G401.6 (cell line): Measurements from ENCODE around the gene ZNF76.
"Not testable (repeated sequence)": the region's sequence is repeated elsewhere in the genome, so short reads cannot be mapped to it uniquely, and the experiment has no call there.

Source experiments
- FAIRE-seq: peaks from 2 replicates; lab custom pipeline; 2012; peaks lifted over from hg19 to GRCh38; lab: Jason Lieb, UNC

Gene ZNF76

DNA sequence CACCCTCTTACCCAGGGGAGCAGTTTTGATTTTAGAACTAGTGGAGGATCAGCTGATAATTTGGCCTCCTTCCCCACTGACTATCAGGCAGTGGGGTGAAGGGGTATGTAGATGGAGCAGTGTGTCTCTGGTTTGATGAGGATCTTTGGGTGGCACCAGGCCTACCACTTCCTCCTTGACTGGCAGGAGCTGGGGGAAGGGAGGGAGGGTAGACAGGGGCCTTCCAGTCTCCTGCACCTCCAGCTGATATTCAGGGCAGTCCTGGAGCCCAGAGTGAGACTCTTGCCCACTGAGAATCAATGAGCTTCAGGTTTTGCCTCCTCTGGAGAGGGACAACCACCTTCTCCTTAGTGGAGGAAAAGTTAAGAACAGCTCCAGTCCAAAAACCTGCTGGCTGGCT, 41.3 kb downstream of the ZNF76 start:
- FAIRE-seq: no peak

DNA sequence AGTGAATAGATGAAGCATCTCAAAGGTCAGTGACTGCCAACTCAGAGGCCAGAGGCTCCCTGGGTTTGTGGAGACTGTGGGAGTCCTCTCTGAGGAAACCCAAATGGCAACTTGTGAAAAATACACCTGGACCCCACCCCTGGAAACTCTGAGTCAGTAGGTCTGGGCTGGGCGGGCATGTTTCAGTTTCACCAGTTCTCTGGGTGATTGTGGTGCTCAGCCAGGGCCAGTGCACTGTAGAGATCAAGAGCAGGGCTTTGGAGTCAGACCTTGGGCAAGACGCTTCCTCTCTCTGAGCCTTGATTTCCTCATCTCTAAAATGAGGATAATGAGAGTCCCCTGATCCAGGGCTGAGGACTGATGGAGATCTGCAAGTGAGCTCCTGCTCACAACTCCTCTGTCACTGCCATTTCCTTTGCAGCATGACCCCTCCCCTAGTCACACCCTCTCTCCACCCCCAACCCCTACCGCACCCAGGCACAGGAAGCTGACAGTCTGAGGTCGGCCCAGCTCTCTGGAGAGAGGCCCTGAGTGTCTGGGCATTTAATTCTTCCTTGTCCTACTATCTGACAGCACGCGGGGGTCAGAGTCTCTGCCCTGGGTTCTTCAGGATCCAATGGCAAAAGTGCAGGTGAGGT, 43.2 kb downstream of the ZNF76 start:
- FAIRE-seq: no peak

DNA sequence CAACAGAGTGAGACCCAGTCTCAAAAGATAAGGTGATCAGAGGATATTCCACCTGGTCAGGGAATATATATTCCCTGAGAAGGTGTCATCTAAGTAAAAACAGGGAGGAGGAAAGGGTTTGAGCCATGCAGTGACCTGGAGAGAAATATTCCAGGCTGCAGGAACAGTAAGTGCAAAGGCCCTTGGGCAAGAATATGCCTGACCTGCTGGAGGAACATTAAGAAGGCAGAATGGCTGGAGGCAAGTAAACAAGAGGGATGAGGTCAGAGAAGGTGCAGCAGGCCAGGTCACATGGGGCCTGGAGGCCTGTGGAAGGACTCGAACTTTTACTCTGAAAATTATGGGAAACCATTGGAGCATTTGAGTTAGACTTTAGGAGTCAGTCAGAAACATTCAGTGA, 44.8 kb downstream of the ZNF76 start:
- no peak for FAIRE-seq

DNA sequence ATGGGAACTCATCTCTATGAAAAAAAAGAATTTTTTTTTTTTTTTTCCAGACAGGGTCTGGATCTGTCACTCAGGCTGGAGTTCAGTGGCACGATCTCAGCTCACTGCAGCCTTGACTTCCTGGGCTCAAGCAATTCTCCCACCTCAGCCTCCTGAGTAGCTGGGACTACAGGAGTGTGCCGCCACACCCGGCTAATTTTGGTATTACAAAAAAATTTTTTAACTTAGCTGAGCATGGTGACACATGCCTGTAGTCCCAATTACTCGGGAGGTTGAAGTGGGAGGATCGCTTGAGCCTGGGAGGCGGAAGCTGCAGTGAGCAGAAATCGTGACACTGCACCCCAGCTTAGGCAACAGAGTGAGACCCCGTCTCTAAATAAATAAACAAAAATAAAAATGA, 45.6 kb downstream of the ZNF76 start:
- FAIRE-seq: no peak

DNA sequence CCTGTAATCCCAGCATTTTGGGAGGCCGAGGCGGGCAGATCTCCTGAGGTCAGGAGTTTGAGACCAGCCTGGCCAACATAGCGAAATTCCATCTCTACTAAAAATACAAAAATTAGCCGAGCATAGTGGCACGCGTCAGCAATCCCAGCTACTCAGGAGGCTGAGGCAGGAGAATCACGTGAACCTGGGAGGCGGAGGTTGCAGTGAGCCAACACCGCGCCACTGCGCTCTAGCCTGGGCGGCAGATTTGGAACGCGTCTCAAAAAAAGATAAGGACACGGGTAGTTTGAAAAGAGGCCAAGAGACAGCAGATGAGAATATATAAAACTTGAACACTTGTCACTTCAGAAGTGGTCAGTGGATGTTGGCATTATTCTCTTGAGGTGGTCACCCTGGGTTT, 47.6 kb downstream of the ZNF76 start:
- FAIRE-seq: not testable (repeated sequence)

DNA sequence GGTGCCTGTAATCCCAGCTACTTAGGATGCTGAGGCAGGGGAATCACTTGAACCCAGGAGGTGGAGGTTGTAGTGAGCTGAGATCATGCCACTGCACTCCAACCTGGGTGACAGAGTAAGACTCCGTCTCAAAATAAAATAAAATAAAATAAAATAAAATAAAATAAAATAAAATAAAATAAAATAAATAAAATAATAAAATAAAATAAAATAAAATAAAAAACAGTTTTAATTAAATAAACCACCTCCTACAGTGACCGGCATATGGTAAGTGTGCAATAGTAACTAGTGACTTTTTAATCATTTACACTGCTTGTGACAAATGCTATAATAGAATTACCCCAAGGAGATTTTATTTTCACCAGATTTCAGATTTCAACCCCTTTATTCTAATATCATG, 49.0 kb downstream of the ZNF76 start:
- FAIRE-seq: not testable (repeated sequence)

DNA sequence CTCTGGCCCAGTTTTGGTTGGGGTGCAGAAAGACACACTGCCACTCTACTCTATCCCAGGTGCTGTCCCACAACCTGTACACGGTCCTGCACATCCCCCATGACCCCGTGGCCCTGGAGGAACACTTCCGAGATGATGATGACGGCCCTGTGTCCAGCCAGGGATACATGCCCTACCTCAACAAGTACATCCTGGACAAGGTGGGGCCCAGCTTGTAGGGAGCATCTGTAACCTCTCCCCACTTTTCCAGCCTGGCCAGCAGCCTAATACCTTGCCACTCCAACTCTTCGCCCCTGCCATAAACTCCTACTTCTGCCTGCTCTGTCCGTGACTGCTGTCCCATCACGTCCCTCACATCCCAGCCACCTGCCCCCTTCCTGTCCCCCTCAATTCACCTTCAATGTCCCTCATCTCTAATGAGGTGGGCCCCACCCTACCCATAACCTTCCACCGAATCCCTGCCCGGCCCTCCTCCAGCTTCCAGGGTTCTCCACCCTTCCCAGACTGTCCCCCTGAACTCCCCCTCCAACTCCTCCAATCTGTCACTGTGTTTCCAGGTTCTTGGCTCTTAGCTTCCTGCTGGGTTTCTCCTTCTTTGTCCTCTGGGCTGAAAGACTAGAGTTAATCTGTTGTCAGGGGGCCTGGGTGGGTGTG, 50.2 kb downstream of the ZNF76 start:
- no peak for FAIRE-seq

DNA sequence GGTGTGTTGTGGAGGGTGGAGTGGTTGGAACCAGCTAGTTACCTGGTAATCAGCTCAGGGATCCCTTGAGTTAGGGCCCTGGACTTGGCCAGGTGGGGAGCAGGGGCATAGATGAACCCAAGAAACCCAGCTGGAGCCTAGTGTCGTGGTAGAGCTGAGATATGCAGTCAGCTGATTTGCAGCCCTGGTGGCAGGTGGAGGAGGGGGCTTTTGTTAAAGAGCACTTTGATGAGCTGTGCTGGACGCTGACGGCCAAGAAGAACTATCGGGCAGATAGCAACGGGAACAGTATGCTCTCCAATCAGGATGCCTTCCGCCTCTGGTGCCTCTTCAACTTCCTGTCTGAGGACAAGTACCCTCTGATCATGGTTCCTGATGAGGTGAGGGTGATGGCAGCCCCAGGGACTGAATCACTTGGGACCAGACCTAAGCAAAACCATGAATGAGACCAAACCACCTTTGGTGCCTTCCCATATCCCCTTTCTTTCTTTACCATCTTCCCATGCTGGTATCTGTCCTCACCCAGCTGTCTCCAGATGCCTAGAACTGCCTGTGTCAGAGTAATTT, 50.8 kb downstream of the ZNF76 start:
- no peak for FAIRE-seq

DNA sequence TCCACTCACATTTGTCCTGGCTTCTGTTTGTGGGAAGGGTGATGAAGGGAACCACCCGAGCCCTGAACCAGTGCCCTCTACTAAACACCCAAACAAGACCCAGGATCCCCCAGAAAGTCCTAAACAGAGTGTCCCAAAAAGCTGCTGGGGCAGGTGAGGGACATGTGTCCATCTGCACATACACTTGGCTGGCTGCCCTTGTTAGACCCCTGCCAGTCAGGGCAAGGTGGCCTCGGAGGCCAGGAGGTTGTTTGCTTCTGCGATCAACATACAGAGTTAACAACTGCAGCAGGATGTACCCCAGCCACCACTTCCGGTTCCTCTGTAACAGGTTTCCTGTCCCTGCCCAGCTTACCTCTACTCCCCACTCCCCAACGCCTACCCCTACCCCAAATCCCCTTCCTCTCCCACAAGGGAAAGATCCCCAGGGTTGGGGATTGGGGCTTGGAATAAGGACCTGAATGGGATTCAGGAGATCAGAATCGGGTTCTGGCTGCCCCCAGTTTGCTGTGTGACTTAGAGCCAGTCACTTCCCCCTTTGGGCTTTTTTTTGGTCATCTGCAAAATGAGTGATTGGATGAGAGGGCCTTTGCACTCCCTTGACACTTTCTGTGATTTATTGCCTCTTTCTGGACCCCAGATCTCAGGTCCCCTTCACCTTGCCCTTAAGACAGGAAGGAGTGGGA, 52.0 kb downstream of the ZNF76 start:
- FAIRE-seq: no peak

DNA sequence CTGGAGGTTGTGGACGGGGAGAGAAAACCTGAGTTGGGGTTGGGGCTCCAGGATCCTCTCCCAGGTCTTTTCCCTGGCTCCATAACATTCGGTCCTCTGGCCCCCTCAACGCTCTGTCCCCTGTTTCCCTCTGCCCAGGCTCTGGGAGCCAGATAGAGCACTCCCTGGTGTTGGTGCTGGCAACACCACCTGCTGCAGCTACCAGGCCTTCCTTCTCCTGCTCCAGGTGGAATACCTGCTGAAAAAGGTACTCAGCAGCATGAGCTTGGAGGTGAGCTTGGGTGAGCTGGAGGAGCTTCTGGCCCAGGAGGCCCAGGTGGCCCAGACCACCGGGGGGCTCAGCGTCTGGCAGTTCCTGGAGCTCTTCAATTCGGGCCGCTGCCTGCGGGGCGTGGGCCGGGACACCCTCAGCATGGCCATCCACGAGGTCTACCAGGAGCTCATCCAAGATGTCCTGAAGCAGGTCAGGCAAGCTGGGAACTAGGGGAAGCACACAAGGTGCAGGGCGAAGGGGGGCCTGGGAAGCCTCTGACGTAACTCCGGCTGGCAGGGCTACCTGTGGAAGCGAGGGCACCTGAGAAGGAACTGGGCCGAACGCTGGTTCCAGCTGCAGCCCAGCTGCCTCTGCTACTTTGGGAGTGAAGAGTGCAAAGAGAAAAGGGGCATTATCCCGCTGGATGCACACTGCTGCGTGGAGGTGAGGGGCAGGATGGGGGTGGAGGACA, 52.7 kb downstream of the ZNF76 start:
- FAIRE-seq: no peak

DNA sequence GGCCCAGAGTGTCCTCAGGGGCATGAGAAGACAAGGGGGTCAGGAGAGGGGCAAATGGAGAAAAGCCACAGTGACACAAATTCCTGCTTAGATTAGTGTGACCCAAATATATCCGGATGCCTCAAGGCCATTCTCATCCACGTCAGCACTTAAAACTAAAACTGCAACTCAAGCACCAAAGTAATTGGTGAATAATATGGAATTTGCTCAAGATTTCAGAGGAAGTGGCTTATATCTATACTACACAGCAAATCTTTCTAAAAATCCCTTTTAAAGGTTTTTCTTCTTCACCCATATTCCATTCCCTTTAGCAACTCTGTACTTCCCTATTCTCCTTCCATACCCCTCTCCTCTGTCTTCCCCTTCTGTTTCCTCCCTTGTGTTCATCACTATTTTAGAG, 53.3 kb downstream of the ZNF76 start:
- no peak for FAIRE-seq

DNA sequence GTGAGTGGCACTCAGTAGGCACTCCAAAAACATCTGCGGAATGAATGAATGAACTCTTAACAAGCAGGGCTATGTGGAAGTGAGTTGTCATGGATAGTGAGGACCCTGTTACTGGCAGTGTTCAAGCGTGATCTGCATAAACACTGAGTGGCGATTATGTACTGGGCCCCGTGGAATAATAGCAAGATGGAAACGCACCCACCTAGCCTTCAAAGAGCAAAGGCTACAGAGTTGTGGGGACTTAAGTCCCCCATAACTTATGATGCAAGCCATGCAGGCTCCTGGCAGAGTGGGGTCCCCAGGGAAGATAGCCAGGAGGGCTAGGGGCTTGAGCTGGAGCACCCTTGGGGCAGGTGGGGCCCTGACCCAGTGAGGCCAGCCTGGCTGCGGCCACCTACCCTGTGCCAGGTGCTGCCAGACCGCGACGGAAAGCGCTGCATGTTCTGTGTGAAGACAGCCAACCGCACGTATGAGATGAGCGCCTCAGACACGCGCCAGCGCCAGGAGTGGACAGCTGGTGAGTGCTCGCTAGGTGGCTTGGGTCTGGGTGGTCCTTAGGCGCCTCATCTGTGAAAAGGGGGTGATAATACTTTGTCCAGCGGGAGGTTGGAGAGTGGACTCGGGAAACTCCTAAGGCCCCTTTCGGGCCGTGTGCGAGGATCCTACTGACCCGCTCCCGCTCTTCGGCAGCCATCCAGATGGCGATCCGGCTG, 58.1 kb downstream of the ZNF76 start:
- FAIRE-seq: no peak

DNA sequence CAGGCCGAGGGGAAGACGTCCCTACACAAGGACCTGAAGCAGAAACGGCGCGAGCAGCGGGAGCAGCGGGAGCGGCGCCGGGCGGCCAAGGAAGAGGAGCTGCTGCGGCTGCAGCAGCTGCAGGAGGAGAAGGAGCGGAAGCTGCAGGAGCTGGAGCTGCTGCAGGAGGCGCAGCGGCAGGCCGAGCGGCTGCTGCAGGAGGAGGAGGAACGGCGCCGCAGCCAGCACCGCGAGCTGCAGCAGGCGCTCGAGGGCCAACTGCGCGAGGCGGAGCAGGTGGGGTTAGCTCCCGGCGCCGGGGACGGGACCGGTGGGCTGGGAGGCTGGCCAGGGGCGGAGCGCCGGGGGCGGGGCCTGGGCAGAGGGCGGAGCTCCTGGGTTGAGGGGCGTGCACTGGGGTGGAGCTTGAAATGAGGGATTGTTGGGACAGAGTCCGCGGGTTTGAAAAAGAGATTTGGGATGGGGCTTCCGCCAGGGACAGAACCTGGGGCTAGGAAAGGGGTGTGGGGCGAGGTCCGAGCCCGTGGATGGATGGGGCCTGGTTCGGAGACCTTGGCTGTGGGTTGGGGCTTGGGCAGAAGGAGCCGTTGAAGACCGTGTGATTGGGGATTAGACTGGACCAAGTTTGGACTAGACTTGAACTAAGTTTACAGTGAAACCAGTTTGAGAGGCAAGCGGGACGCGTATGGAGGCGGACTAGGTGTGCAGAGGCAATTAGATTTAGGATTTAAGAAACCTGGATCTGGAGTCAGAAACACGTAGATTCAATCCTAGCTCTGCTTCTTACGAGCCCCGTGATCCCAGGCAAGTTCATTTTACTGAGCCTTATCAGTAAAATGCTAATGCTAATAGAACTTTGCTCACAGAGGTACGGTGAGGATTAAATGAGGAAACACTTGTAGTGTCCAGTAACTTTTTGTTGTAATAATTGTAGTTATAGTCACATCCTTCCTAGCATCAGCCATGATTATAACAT, 58.9 kb downstream of the ZNF76 start:
- FAIRE-seq: peak; percentile 17

DNA sequence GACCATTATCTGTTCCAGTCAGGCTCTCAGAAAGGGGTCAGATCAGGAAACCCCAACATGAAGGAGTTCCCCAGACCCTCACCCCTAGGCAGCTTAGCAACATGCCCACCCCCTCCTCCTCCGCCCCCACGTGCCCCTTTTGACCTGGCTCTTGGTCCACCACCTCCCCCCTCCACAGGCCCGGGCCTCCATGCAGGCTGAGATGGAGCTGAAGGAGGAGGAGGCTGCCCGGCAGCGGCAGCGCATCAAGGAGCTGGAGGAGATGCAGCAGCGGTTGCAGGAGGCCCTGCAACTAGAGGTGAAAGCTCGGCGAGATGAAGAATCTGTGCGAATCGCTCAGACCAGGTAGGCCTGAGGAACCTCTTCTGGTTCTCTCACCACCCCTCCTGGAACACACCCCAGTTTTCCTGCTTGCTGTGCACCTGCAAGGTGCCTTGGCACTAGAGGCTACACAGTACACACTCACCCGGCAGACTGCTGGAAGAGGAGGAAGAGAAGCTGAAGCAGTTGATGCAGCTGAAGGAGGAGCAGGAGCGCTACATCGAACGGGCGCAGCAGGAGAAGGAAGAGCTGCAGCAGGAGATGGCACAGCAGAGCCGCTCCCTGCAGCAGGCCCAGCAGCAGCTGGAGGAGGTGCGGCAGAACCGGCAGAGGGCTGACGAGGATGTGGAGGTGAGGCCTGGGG, 60.0 kb downstream of the ZNF76 start:
- FAIRE-seq: no peak

DNA sequence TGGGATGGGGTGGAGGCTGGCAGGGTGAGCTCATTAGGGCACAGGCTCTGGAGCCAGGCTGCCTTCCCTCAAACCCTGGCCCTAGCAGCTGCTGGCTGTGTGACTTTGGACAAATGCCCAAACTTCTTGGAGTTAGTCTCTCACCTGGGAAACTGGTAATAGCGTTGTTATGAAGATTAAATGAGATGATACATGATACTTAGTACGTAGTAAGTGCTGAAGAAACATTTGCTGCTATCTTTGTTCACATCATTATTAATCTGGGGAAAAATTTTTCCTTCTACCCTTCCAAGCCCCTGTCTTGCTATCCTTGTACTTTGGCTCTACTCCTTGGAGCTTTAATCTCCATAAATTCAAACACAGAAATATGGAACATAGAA, 60.5 kb downstream of the ZNF76 start:
- FAIRE-seq: no peak

DNA sequence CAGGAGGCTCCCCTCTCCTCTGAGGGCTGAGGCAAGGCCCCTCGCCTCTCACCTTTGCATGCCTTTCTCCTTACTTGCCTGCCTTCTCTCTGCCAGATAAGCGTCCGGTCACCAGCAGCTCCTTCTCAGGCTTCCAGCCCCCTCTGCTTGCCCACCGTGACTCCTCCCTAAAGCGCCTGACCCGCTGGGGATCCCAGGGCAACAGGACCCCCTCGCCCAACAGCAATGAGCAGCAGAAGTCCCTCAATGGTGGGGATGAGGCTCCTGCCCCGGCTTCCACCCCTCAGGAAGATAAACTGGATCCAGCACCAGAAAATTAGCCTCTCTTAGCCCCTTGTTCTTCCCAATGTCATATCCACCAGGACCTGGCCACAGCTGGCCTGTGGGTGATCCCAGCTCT, 61.6 kb downstream of the ZNF76 start:
- no peak for FAIRE-seq

DNA sequence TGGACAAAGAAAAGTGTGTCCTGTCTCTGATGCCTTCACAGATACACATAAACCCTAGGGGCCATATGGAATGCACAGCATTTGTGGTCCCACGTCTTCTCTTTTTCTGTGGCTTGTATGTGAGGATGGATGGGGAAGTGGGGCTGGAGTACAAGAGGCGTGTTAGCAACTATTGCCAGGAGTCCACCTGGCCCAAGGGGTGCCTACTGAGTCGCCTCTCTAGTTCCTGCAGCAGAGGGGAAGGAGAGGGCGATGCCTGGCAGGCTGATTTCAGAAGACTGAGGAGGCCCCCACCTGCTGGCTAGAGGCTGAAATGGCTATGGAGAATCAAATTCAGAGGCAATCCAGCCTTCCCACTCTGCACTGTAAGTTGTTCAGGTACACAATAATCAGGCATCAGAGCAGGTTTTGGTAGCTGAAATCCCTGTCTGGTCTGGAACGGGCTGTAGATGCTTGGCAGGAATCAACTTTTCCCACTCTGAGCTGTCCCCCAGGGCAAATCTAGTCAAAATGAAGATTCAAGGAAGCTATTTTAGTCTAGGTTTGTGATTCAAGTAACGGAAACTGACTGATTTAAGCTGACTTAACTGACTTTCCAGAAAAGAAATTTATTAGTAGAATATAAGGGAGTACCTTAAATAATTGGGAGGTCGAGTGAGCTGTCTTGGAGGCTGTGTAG, 68.0 kb downstream of the ZNF76 start:
- no peak for FAIRE-seq

DNA sequence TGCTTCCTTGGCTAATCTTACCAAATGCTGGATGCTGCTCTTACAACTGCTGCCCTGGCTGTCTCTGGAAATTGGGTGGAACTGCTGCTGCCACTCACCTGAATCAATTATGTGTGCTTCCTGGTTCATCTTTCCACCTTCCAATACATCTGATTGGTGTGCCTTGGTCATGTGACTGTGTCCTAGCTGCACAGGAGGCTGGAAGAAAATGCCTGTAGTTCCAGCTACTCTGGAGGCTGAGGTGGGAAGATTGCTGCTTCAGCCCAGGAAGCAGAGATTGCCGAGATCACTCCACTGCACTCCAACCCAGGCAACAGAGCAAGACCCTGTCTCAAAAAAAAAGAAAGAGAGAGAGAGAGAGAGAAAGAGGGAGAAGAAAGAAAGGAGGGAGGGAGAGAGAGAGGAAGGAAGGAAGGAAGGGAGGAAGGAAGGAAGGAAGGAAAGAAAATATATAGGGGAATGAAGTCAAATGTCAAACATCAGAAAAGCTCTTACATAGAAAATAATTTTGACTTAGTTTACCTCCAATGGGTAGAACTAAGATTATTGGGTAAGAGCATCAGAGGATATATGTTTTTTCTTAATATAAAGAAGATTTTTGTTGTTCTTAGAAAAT, 68.7 kb downstream of the ZNF76 start:
- no peak for FAIRE-seq

DNA sequence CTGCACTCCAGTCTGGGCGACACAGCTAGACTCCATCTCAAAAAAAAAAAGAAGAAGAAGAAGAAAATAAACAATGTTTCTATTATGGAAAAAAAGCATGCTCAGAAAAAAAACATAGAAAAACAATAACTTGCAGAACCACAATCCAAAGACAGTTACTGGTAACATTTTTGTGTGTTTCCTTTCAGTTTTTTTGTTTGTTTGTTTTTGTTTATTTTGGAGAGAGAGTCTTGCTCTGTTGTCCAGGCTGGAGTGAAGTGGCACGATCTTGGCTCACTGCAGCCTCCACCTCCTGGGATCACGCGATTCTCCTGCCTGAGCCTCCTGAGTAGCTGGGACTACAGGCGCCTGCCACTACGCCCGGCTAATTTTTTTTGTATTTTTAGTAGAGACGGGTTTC, 69.4 kb downstream of the ZNF76 start:
- FAIRE-seq: not testable (repeated sequence)
